Stimulated activated CD4-positive, alpha-beta T cell treated with anti-CD3 and anti-CD28 coated beads, Interleukin-1b, Interleukin-23, amount 100 ng/mL, for 4 hours (primary cell): ENCODE measurements around the gene FGFBP1.
"Not testable (repeated sequence)": the region's sequence is repeated elsewhere in the genome, so short reads cannot be mapped to it uniquely, and the experiment has no call there.

ENCODE experiments used
- DNase-seq, 2 donors: peaks; one replicate each; pipeline ENCODE4 v3.0.0-alpha.2; 2020; ENCODE audit warnings: low read depth in 2 of 2

Gene FGFBP1

GRCh38 chr4:15945516-15945915 lies 7.0 kb upstream of the FGFBP1 start:
- no peak for DNase-seq

- no peak for DNase-seq
Measured at GRCh38 chr4:15944895-15945294, 6.4 kb upstream of the FGFBP1 start.

GRCh38 chr4:15942283-15942682 lies 3.7 kb upstream of the FGFBP1 start:
- DNase-seq: no peak

DNA sequence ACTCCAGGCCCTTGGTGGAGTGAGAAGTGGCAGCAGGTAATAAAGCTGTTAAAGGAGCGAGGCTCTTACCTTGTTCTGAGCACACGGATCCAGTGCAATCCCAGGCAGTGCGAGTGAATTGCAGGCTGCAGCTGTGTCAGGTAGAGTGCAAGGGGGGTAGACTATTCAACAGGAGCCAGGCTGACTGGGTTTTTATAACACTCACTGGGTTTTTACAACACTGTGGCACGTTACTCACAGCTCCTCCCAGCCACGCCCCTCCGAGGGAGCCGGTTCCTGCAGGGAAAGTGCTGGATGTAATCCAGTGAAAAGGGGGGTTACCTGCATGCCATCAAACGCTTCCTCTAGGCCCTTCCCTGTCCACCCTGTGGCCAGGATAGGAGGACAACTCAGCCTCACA lies 358 bp downstream of the FGFBP1 start:
- DNase-seq: no peak

GRCh38 chr4:15936495-15936894 lies 2.0 kb downstream of the FGFBP1 start:
- no peak for DNase-seq

DNA sequence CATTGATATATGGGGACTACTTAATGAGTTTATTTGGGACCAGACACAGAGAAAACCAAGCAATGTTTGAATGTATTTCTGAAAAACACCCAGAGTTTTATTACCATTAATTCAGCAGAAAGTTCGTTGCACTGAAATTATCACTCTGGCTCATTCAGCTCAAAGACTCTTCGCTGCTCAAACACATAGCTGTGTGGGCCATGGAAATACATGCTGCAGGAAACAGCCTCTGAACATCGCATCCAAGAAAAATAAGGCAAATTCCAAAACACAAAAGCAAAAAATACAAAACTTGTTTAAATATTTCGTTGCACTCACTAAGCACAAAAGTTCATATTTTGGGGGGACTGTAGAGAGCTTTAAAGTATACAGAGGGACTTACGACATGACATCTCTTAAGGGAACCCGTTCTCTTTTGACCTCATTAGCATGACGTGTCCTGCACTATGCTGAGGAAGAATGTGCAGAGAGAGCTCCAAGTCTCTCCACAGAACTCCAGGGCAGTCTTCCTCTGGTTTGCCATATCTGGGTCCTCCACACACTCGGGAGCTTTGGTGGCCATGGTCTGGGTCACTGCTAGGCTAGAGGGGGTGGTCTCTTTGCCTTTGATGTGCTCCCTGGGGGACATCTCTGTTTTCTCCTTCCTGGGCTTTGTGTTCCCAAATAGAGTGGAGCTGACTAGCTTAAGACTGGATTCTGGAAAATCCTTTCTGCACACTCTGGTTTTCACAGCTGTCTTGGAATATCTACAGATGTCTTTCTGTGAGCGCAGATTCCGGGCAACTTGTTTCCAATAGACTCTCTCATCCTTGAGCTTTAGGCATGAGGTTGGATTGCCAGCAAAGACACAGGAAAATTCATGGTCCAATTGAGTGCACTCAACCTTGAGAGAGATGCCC lies 2.8 kb downstream of the FGFBP1 start:
- DNase-seq: no peak

GRCh38 chr4:15934259-15934658 lies 4.3 kb downstream of the FGFBP1 start:
- DNase-seq: no peak

GRCh38 chr4:15931451-15932210 lies 6.9 kb downstream of the FGFBP1 start:
- DNase-seq: no peak

DNA sequence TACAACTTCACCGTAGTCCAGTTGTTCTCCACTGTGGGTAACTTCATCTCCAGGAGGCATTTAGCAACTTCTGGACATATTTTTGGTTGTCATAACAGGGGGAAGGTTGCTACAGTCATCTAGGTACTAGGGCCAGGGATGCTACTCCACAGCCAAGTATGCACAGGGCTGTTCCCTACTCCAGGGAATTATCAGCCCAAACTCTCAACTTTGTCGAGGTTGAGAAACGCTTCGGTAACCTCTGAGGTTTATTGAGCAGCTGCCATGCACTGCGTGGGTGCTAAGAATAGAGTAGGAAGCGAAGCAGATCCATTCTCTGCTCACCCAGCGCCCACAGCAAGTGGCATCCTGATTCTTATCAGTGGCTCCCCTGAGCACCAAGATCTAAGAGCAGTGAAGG lies 8.2 kb downstream of the FGFBP1 start:
- no peak for DNase-seq

GRCh38 chr4:15929540-15929939 lies 9.0 kb downstream of the FGFBP1 start:
- DNase-seq: no peak

GRCh38 chr4:15928883-15929282 lies 9.7 kb downstream of the FGFBP1 start:
- DNase-seq: no peak

DNA sequence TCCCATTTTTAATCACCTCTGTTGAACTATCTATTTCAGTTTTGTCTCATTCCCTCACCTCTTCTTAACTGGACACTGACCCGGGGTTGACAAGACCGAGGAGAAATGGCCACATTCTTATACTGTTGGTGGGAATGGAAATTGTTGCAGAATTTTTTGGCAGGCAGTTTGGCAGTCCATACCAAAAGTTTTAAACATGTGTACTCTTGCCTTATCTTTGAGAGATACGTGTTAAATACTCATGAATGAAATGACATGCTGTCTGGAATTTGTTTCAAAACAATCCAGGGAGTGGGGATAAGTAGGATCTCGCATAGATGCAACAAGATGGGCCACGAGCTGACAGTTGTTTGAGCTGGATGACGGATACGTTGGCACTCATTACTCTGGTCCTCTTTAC lies 12.1 kb downstream of the FGFBP1 start:
- DNase-seq: no peak

DNA sequence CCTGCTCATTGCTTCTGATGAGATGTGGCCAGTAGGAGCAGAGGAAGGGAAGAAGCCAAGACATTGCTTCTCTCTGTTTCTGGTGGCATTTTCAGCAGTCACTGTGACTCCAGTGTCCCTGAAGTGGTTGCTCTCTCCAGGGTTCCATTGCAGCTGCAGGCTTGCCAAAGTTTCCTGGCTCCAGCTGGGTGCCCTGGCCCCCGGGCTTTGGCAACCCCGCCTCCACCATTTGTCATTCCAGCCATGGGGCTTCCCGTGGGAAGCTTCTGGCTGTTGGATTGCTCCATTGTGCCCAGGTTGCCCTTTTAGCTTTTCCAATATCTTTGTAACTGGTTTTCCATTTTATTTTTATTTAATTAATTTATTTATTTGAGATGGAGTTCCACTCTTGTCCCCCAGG lies 12.7 kb downstream of the FGFBP1 start:
- no peak for DNase-seq

GRCh38 chr4:15921592-15921932 lies 17.0 kb downstream of the FGFBP1 start:
- no peak for DNase-seq

- DNase-seq: no peak
Measured at GRCh38 chr4:15920723-15921591, 17.6 kb downstream of the FGFBP1 start.

DNA sequence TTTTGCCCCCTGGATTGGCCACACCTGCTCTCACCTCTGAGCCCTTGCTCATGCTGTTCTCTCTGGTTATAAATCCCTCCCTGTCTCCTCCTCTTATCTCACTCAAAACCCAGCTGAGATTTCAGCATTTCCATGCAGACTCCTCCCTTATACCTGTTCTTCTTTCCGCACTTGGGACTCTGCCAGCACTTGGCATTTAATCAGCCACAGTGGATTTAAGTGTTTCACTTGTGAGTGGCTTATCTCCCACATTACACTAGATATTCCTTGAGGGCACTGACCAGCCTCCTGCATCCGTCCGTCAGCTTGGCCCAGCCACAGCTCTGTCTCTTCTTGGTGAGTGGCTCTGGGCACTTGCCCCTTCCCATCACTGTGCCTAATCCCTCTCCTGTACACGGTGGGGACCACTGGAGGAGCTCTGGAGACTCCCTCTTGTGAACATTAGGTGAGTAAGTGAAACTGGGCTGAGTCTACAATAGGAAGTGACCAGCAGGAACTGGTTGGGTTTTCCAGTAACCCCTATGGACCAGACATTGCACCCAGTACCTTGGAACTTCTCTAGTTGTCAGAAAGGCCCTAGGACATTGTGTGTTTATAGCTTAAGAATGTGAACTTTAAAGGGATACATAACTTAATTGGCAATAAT lies 19.9 kb downstream of the FGFBP1 start:
- no peak for DNase-seq

DNA sequence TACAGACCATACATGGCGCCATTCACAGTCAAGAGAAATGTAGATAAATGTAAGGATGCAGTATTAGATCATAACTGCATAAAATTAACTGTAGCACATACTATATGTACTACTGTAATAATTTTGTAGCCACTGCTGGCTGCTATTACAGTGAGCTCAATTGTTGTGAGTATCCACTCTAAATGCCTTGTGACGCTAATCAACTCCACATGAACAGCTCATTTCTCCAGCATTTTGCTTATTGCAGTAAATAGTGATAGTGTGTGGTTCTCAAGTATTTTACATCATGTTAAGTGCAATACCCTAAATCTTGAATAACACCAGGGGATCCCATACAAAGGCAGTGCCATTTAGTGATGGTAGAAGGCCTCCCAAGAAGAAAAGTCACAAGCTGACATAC lies 21.2 kb downstream of the FGFBP1 start:
- no peak for DNase-seq

DNA sequence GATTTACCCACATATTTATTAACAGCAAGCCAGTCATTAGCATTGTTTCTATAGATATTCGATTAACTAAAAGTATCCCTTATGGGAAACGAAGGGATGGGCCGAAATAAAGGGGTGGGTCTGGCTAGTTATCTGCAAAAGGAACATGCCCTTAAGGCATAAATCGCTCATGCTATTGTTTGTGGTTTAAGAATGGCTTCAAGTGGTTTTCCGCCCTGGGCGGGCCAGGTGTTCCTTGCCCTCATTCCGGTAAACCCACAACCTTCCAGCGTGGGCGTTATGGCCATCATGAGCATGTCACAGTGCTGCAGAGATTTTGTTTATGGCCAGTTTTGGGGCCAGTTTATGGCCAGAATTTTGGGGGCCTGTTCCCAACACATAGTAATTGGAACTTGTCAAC lies 22.2 kb downstream of the FGFBP1 start:
- not testable (repeated sequence) for DNase-seq

DNA sequence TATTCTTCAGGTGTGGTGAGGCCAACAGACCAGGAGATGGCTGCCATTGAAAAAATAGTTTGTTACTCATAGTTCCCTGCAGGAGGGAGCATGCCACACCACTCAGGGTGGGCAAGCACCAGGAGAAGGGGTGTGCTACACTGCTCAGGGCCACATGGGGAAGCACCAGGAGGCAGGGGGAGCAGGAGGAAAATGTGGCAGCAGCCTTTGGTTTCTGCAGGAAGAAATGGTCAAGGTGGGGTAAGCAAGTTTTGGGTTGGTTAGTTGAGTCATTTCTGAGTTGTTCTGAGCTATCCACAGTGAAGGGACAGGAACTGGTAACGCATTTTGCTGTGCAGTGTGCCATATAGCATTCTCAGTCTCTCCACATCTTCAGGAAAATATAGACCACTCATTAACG lies 23.8 kb downstream of the FGFBP1 start:
- DNase-seq: no peak

- no peak for DNase-seq
Measured at GRCh38 chr4:15914291-15914690, 24.2 kb downstream of the FGFBP1 start.

DNA sequence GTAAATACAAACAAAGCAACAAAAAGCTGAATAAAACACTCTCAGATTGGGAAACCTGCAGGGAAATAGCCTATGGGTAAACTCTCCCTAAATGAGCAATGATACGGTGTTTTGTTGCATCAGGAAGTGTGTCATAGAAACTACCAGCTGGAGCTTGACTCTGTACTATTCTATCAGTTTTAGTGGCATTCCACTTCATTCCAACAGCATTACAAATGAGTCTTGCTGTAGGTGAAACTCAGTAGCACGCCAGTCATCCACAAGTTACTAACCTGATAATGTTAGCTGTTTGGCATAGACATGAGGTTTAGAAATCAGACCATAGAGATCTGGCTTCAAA lies 24.9 kb downstream of the FGFBP1 start:
- DNase-seq: no peak
